GM19372 (cell line): ENCODE measurements around the gene RRP1.
"Not testable (repeated sequence)": the region's sequence is repeated elsewhere in the genome, so short reads cannot be mapped to it uniquely, and the experiment has no call there.

Experiments
- ATAC-seq: cut with Tn5 transposase; IDR thresholded peaks from one replicate; pipeline ENCODE4 v1.9.1; 2021; ENCODE audit warnings: mild to moderate bottlenecking, low read depth, moderate library complexity; ENCODE audit not compliant: unreplicated experiment

The RRP1 gene

GRCh38 chr21:43814215-43815106 lies 25.1 kb downstream of the RRP1 start:
- no peak for ATAC-seq

- ATAC-seq, result no peak
Observed at GRCh38 chr21:43815107-43815613, 25.8 kb downstream of the RRP1 start.

GRCh38 chr21:43815991-43816390 lies 26.6 kb downstream of the RRP1 start:
- ATAC-seq, result no peak

- ATAC-seq, result no peak
Observed at GRCh38 chr21:43816611-43817071, 27.3 kb downstream of the RRP1 start.

GRCh38 chr21:43817157-43818086 lies 28.0 kb downstream of the RRP1 start:
- ATAC-seq, result no peak

- no peak for ATAC-seq
Observed at GRCh38 chr21:43818685-43819084, 29.3 kb downstream of the RRP1 start.

GRCh38 chr21:43819511-43820405 lies 30.4 kb downstream of the RRP1 start:
- ATAC-seq, result no peak

GRCh38 chr21:43820466-43820865 lies 31.1 kb downstream of the RRP1 start:
- ATAC-seq, result no peak

GRCh38 chr21:43822166-43822565 lies 32.8 kb downstream of the RRP1 start:
- not testable (repeated sequence) for ATAC-seq

GRCh38 chr21:43822741-43823140 lies 33.4 kb downstream of the RRP1 start:
- not testable (repeated sequence) for ATAC-seq

GRCh38 chr21:43824333-43825241 lies 35.2 kb downstream of the RRP1 start:
- ATAC-seq, result no peak

GRCh38 chr21:43825242-43825935 lies 36.0 kb downstream of the RRP1 start:
- no peak for ATAC-seq

- ATAC-seq, result no peak
Observed at GRCh38 chr21:43825936-43826622, 36.7 kb downstream of the RRP1 start.

- ATAC-seq, result no peak
Observed at GRCh38 chr21:43826623-43826974, 37.2 kb downstream of the RRP1 start.

- no peak for ATAC-seq
Observed at GRCh38 chr21:43827015-43827611, 37.7 kb downstream of the RRP1 start.

- ATAC-seq, result no peak
Observed at GRCh38 chr21:43829161-43829560, 39.8 kb downstream of the RRP1 start.

GRCh38 chr21:43829575-43830119 lies 40.3 kb downstream of the RRP1 start:
- no peak for ATAC-seq
